MM.1S (cell line): Measurements from ENCODE around the gene HS3ST2.

ENCODE experiments used
- DNase-seq: peaks from one replicate; pipeline ENCODE4 v3.0.0-alpha.2; 2015
- H2AFZ ChIP-seq: fragments of 300-600 bp; sonication (generic); 2 replicates; pipeline ENCODE4 v1.6.0; 2016; ENCODE audit warnings: antibody characterized with exemption, low read length
- H3F3A ChIP-seq: fragments of 300-600 bp; sonication (generic); 2 replicates; pipeline ENCODE4 v1.6.1; 2016; ENCODE audit warnings: mild to moderate bottlenecking, antibody characterized with exemption, low read length, moderate library complexity, mixed read lengths; ENCODE audit not compliant: insufficient read depth
- H3K27ac ChIP-seq: fragments of 300-600 bp; sonication (generic); 2 replicates; pipeline ENCODE4 v1.5.1; 2016; ENCODE audit warnings: mild to moderate bottlenecking, low read length
- H3K27me3 ChIP-seq: fragments of 300-600 bp; sonication (generic); replicated peaks from 2 replicates; pipeline ENCODE4 v1.6.0; 2016; ENCODE audit warnings: low read length; ENCODE audit not compliant: insufficient read depth
- H3K36me3 ChIP-seq: fragments of 300-600 bp; sonication (generic); replicated peaks from 2 replicates; pipeline ENCODE4 v1.6.1; 2016; ENCODE audit warnings: mild to moderate bottlenecking, low read length, mixed read lengths; ENCODE audit not compliant: insufficient read depth
- H3K4me1 ChIP-seq: fragments of 300-600 bp; sonication (generic); 2 replicates; pipeline ENCODE4 v1.6.1; 2016; ENCODE audit warnings: low read length, mixed read lengths
- H3K4me2 ChIP-seq: fragments of 300-600 bp; sonication (generic); 2 replicates; pipeline ENCODE4 v1.6.0; 2016; ENCODE audit warnings: low read depth, low read length
- H3K4me3 ChIP-seq: fragments of 300-600 bp; sonication (generic); 2 replicates; pipeline ENCODE4 v1.5.1; 2016; ENCODE audit warnings: low read length, mixed read lengths
- H3K79me2 ChIP-seq: fragments of 300-600 bp; sonication (generic); 2 replicates; pipeline ENCODE4 v1.6.1; 2016; ENCODE audit warnings: mixed run types, low read length, mixed read lengths
- H3K9ac ChIP-seq: fragments of 300-600 bp; sonication (generic); 2 replicates; pipeline ENCODE4 v1.6.1; 2016; ENCODE audit warnings: low read length, mixed read lengths
- H3K9me2 ChIP-seq: fragments of 300-600 bp; sonication (generic); replicated peaks from 2 replicates; pipeline ENCODE4 v1.6.1; 2016; ENCODE audit warnings: mild to moderate bottlenecking, low read length, mixed read lengths; ENCODE audit not compliant: insufficient read depth
- H3K9me3 ChIP-seq: fragments of 300-600 bp; sonication (generic); replicated peaks from 2 replicates; pipeline ENCODE4 v1.6.1; 2016; ENCODE audit warnings: mild to moderate bottlenecking, low read length, mixed read lengths; ENCODE audit not compliant: insufficient read depth
- H4K20me1 ChIP-seq: fragments of 300-600 bp; sonication (generic); 2 replicates; pipeline ENCODE4 v1.6.1; 2016; ENCODE audit warnings: mild to moderate bottlenecking, low read length, moderate library complexity, mixed read lengths; ENCODE audit not compliant: insufficient read depth
- CTCF ChIP-seq: fragments of 300-600 bp; sonication (generic); IDR thresholded peaks from 2 replicates; pipeline ENCODE4 v1.5.1; 2016; ENCODE audit warnings: antibody characterized with exemption, low read length, mixed read lengths
- EZH2 ChIP-seq: fragments of 300-600 bp; sonication (generic); optimal IDR thresholded peaks from 2 replicates; pipeline ENCODE3; 2017; ENCODE audit warnings: low read depth, mild to moderate bottlenecking, antibody characterized with exemption, low read length, mixed read lengths
- EZH2phosphoT487 ChIP-seq: fragments of 300-600 bp; sonication (generic); IDR thresholded peaks from 2 replicates; pipeline ENCODE4 v1.6.1; 2018; ENCODE audit warnings: antibody characterized with exemption, low read length

HS3ST2 gene

DNA sequence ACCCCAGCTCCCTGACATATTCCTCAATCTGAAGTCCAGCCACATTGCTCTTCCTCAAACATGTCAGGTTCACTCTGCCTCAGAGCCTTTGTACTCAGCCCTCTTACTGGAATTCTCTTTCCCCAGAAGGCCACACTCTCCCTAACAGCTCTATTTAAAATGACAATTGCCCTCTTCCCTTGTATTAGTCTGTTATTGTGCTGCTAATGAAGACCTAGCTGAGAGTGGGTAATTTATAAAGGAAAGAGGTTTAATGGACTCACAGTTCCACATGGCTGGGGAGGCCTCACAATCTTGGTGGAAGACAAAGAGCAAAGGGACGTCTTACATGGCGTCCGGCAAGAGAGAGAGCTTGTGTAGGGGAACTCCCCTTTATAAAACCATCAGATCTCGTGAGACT lies 46.0 kb downstream of the HS3ST2 start:
- Histone ChIP-seq H3K4me3 (no peak overlapping the region), H3K4me1 (no peaks in the 10 kb centered on the region)

GRCh38 chr16:22861580-22861979 lies 47.6 kb downstream of the HS3ST2 start:
- Histone ChIP-seq H3K9me2 (no peaks in the 10 kb centered on the region), H3K4me2 (no peak overlapping the region), H3K9me3 (no peaks in the 10 kb centered on the region), H3K79me2 (no peaks in the 10 kb centered on the region), H3F3A (no peaks in the 10 kb centered on the region), H2AFZ (no peak overlapping the region), H3K4me1 (no peaks in the 10 kb centered on the region), H3K27ac (no peak overlapping the region), H3K9ac (no peak overlapping the region), H4K20me1 (no peaks in the 10 kb centered on the region), H3K4me3 (no peak overlapping the region), H3K27me3 (no peaks in the 10 kb centered on the region), H3K36me3 (no peaks in the 10 kb centered on the region)
- no peak for TF ChIP-seq CTCF
- no peak for TF ChIP-seq EZH2phosphoT487
- no peak for TF ChIP-seq EZH2
- DNase-seq, result no peak

More for the DNA sequence above, 46.0 kb downstream of the HS3ST2 start:
- H4K20me1 ChIP-seq, result no peaks in the 10 kb centered on the region
- no peaks in the 10 kb centered on the region for H3K79me2 ChIP-seq
- H3K9me3 ChIP-seq, result no peaks in the 10 kb centered on the region
- no peak overlapping the region for H3K9ac ChIP-seq
- H3K27ac ChIP-seq, result no peak overlapping the region
- no peak overlapping the region for H2AFZ ChIP-seq
- no peaks in the 10 kb centered on the region for H3F3A ChIP-seq
- no peaks in the 10 kb centered on the region for H3K27me3 ChIP-seq
- H3K36me3 ChIP-seq, result no peaks in the 10 kb centered on the region
- no peaks in the 10 kb centered on the region for H3K9me2 ChIP-seq
- DNase-seq, result no peak
- H3K4me2 ChIP-seq, result no peak overlapping the region
- TF ChIP-seq EZH2 (no peak), EZH2phosphoT487 (no peak), CTCF (no peak)

DNA sequence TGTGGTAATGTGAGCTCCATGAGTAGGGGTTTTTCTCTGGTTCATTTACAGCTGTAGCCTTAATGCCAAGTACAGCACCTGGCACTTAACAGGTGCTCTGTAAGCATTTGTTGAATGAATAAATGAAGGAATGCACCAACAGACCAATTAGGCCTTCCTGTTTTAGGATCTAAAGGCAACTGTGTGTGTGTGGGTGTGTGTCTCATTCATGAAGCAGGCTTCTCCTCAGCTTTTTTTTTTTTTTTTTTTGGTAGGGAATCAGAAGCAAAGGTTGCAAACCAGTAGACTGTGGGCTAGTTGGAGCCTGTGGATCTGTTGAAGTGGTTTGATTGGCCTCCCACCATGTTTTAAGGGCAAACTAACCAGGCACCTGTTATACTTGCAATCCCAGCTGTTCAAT lies 48.1 kb downstream of the HS3ST2 start:
- Histone ChIP-seq H4K20me1 (no peaks in the 10 kb centered on the region), H3F3A (no peaks in the 10 kb centered on the region), H3K79me2 (no peaks in the 10 kb centered on the region), H3K9ac (no peak overlapping the region), H3K4me1 (no peaks in the 10 kb centered on the region), H3K27me3 (no peaks in the 10 kb centered on the region), H3K4me3 (no peak overlapping the region), H3K36me3 (no peaks in the 10 kb centered on the region), H2AFZ (no peak overlapping the region), H3K9me2 (no peaks in the 10 kb centered on the region), H3K4me2 (no peak overlapping the region), H3K27ac (no peak overlapping the region), H3K9me3 (no peaks in the 10 kb centered on the region)
- TF ChIP-seq CTCF, result no peak
- TF ChIP-seq EZH2, result no peak
- TF ChIP-seq EZH2phosphoT487, result no peak
- DNase-seq, result no peak
